IMR-90 (cell line): ENCODE measurements around the gene EXT2. TPM values are rescaled to one million over a fixed set of nuclear protein-coding genes. Genes with fewer than 3 reads are reported as not detected.

Experiments
- ATAC-seq: fragments of 200-7000 bp; cut with Tn5 transposase; 2 replicates; pipeline ENCODE4 v1.9.1; 2020; ENCODE audit warnings: low read depth, mild to moderate bottlenecking, moderate library complexity
- BruUV-seq: library from RNA; stranded (reverse); fragments of 400-500 nt; replicated peaks from 2 replicates; lab custom pipeline; 2021; lab: Mats Ljungman, UMichigan
- CTCF ChIA-PET: fragments of 300-600 bp; formaldehyde crosslinking; extraction: SDS; loops from one replicate; lab custom pipeline; 2021; ENCODE audit warnings: antibody characterized with exemption; lab: Yijun Ruan, JAX
- POLR2A ChIA-PET: fragments of 300-600 bp; sonication (Branson Sonifier 250); formaldehyde crosslinking; loops from one replicate; lab custom pipeline; 2022; ENCODE audit warnings: antibody characterized with exemption; ENCODE audit not compliant: unreplicated experiment; lab: Charles Lee
- DNase-seq: peaks from one replicate; pipeline ENCODE4 v3.0.0; 2013
- H2AFZ ChIP-seq: replicated peaks from 2 replicates; pipeline ENCODE3; 2013; ENCODE audit warnings: low read length, mild to moderate bottlenecking; ENCODE audit not compliant: poor library complexity
- H2AK5ac ChIP-seq: 2 replicates; pipeline ENCODE4 v1.6.1; 2013; ENCODE audit warnings: low read depth, low read length, inconsistent platforms
- H2AK9ac ChIP-seq: replicated peaks from 2 replicates; pipeline ENCODE3; 2013; ENCODE audit warnings: mild to moderate bottlenecking, low read depth, low read length, moderate library complexity; ENCODE audit not compliant: poor library complexity
- H2BK120ac ChIP-seq: 2 replicates; pipeline ENCODE4 v1.6.1; 2013; ENCODE audit warnings: low read depth, low read length, inconsistent platforms
- H2BK15ac ChIP-seq: 3 replicates; pipeline ENCODE4 v1.6.1; 2013; ENCODE audit warnings: low read depth, low read length, inconsistent platforms
- H2BK20ac ChIP-seq: 2 replicates; pipeline ENCODE4 v1.6.1; 2013; ENCODE audit warnings: low read depth, mild to moderate bottlenecking, inconsistent platforms, low read length, moderate library complexity
- H2BK5ac ChIP-seq: 2 replicates; pipeline ENCODE4 v1.6.1; 2013; ENCODE audit warnings: mild to moderate bottlenecking, low read depth, low read length, inconsistent platforms; ENCODE audit not compliant: poor library complexity, severe bottlenecking
- H3K14ac ChIP-seq: replicated peaks from 2 replicates; pipeline ENCODE4 v1.6.1; 2013; ENCODE audit warnings: low read depth, low read length, inconsistent platforms
- H3K18ac ChIP-seq: 2 replicates; pipeline ENCODE4 v1.6.1; 2013; ENCODE audit warnings: low read depth, low read length, control low read depth
- H3K23ac ChIP-seq: 2 replicates; pipeline ENCODE4 v1.6.1; 2013; ENCODE audit warnings: low read depth, low read length, inconsistent platforms
- H3K27ac ChIP-seq: 2 replicates; pipeline ENCODE4 v1.5.1; 2013; ENCODE audit warnings: mild to moderate bottlenecking, control low read depth, low read length; ENCODE audit not compliant: insufficient read depth
- H3K27me3 ChIP-seq: 2 replicates; pipeline ENCODE4 v1.6.1; 2013; ENCODE audit warnings: low read length; ENCODE audit not compliant: control insufficient read depth, insufficient read depth
- H3K36me3 ChIP-seq: 2 replicates; pipeline ENCODE4 v1.6.1; 2013; ENCODE audit warnings: low read length, mixed read lengths; ENCODE audit not compliant: control insufficient read depth, insufficient read depth
- H3K4ac ChIP-seq: 2 replicates; pipeline ENCODE4 v1.6.1; 2013; ENCODE audit warnings: low read depth, low read length, inconsistent platforms
- H3K4me1 ChIP-seq: 2 replicates; pipeline ENCODE4 v1.6.1; 2013; ENCODE audit warnings: low read length, mixed read lengths; ENCODE audit not compliant: control insufficient read depth, insufficient read depth
- H3K4me2 ChIP-seq: 2 replicates; pipeline ENCODE4 v1.6.1; 2013; ENCODE audit warnings: low read depth, mild to moderate bottlenecking, control low read depth, low read length, moderate library complexity
- H3K4me3 ChIP-seq: 2 replicates; pipeline ENCODE4 v1.5.1; 2013; ENCODE audit warnings: low read depth, mild to moderate bottlenecking, control low read depth, low read length, moderate library complexity; ENCODE audit not compliant: insufficient read depth
- H3K56ac ChIP-seq: 2 replicates; pipeline ENCODE4 v1.6.1; 2013; ENCODE audit warnings: low read length, inconsistent platforms; ENCODE audit not compliant: insufficient read depth; ENCODE audit errors: extremely low read depth
- H3K79me1 ChIP-seq, 2 experiments: 2 replicates each; pipeline ENCODE4 v1.6.1; 2013; ENCODE audit warnings: low read length in 2 of 2, inconsistent platforms in 1 of 2, low read depth in 1 of 2
- H3K9ac ChIP-seq: 2 replicates; pipeline ENCODE4 v1.6.1; 2013; ENCODE audit warnings: low read depth, low read length, control low read depth
- H3K9me1 ChIP-seq: 2 replicates; pipeline ENCODE4 v1.6.1; 2013; ENCODE audit warnings: low read length, inconsistent platforms; ENCODE audit not compliant: insufficient read depth
- H3K9me3 ChIP-seq: 2 replicates; pipeline ENCODE4 v1.6.1; 2013; ENCODE audit warnings: low read length; ENCODE audit not compliant: control insufficient read depth, insufficient read depth
- H4K20me1 ChIP-seq: 2 replicates; pipeline ENCODE4 v1.6.1; 2013; ENCODE audit warnings: low read length, inconsistent platforms; ENCODE audit not compliant: insufficient read depth
- H4K5ac ChIP-seq: 2 replicates; pipeline ENCODE4 v1.6.1; 2013; ENCODE audit warnings: mild to moderate bottlenecking, low read depth, low read length, control low read depth
- H4K8ac ChIP-seq, 2 experiments: 2 replicates each; pipeline ENCODE4 v1.6.1; 2013; ENCODE audit warnings: low read depth in 2 of 2, low read length in 2 of 2, control low read depth in 1 of 2, inconsistent platforms in 1 of 2
- H4K91ac ChIP-seq: 2 replicates; pipeline ENCODE4 v1.6.1; 2013; ENCODE audit warnings: low read depth, low read length, inconsistent platforms; ENCODE audit not compliant: insufficient read depth
- BHLHE40 ChIP-seq: fragments of 150-350 bp; IDR thresholded peaks from 2 replicates; pipeline ENCODE4 v1.6.1; 2016; ENCODE audit warnings: mild to moderate bottlenecking, low read depth, low read length
- CTCF ChIP-seq: conservative IDR thresholded peaks from 2 replicates; pipeline ENCODE4 v1.5.1; 2012; ENCODE audit warnings: mild to moderate bottlenecking, low read depth, low read length, improper control_type of control experiment
- FOS ChIP-seq: fragments of 150-350 bp; IDR thresholded peaks from 2 replicates; pipeline ENCODE4 v1.6.1; 2016; ENCODE audit warnings: low read depth, low read length
- MXI1 ChIP-seq: IDR thresholded peaks from 2 replicates; pipeline ENCODE4 v1.6.1; 2012; ENCODE audit warnings: low read depth, mild to moderate bottlenecking, low read length, moderate library complexity, borderline replicate concordance
- POLR2A ChIP-seq: IDR thresholded peaks from 2 replicates; pipeline ENCODE4 v1.6.1; 2012; ENCODE audit warnings: mild to moderate bottlenecking, low read depth, low read length
- RAD21 ChIP-seq: IDR thresholded peaks from 2 replicates; pipeline ENCODE4 v1.6.1; 2012; ENCODE audit warnings: low read length, improper control_type of control experiment
- USF2 ChIP-seq: fragments of 150-350 bp; IDR thresholded peaks from 2 replicates; pipeline ENCODE4 v1.6.1; 2017; ENCODE audit warnings: mild to moderate bottlenecking, antibody characterized with exemption, low read length, low read depth
- WGBS, 2 experiments: methylation state at CpG; one replicate each; pipeline versions ENCODE4 v1.1.5 to v1.1.7; 2013; ENCODE audit warnings: missing lambda C conversion rate in 2 of 2; ENCODE audit not compliant: insufficient read length in 1 of 2; ENCODE audit errors: extremely low coverage in 2 of 2; 5-methylcytosine and 5-hydroxymethylcytosine counted together
- dilution Hi-C: fragments of 300-500 bp; cut with HindIII; formaldehyde crosslinking; loops from one replicate; pipeline ENCODE4 v1.14.3; 2018; ENCODE audit warnings: low sequenced_read_pairs; ENCODE audit not compliant: unreplicated experiment
- in situ Hi-C: fragments of 300-500 bp; cut with MboI; formaldehyde crosslinking; loops from 3 replicates; pipeline ENCODE4 v1.14.3; 2019; ENCODE audit warnings: low sequenced_read_pairs, inconsistent platforms, mixed read lengths
- intact Hi-C: fragments of 100-400 bp; cut with micrococcal nuclease; formaldehyde crosslinking; loops from 2 replicates; pipeline ENCODE4 v1.10.0; 2022
- polyA plus RNA-seq, 3 experiments: library from polyadenylated mRNA; depleted of rRNA; stranded (reverse); fragments of >200 nt; gene quantifications; 2 replicates each; pipeline ENCODE4 v1.2.3, GENCODE V29; 2012; ENCODE audit warnings: low replicate concordance in 1 of 3
- total RNA-seq: library from RNA; depleted of rRNA; stranded (reverse); fragments of >200 nt; gene quantifications from 2 replicates; pipeline ENCODE4 v1.2.3, GENCODE V29; 2012

EXT2 gene
- total and polyA plus RNA-seq, 2 of the 4 experiments (the other 2 are of a cell fraction): 75.0 to 85.3 TPM

GRCh38 chr11:44172966-44173365, 77.5 kb downstream of the EXT2 start:
- ChIA-PET CTCF (interaction anchor here (0.7 kb wide), 1 partner anchor 133 kb away, joined by 3 read pairs; no protein-coding TSS in a partner anchor), POLR2A (no interaction called here)
- Histone ChIP-seq H3K14ac (no peak overlapping the region), H2BK15ac (no peak overlapping the region), H3K9me1 (peaks cover 5% of the 10 kb centered on the region), H3K9ac (no peak overlapping the region), H2AK9ac (no peak overlapping the region), H3K4me3 (no peak overlapping the region), H3K18ac (no peak overlapping the region), H2AFZ (no peak overlapping the region), H2BK5ac (no peak overlapping the region), H3K9me3 (no peaks in the 10 kb centered on the region), H3K4me1 (peaks cover 2% of the 10 kb centered on the region), H3K23ac (no peak overlapping the region), H2BK120ac (no peak overlapping the region), H2AK5ac (no peak overlapping the region), H3K36me3 (no peaks in the 10 kb centered on the region), H3K4me2 (no peak overlapping the region), H4K91ac (no peak overlapping the region), H4K20me1 (no peaks in the 10 kb centered on the region), H3K79me1 (peaks cover 0 to 2% of the 10 kb centered on the region in 2 experiments; a peak in 2 of 4 replicates), H2BK20ac (no peak overlapping the region), H3K27ac (no peak overlapping the region), H3K56ac (no peak overlapping the region), H3K27me3 (no peaks in the 10 kb centered on the region), H3K4ac (no peak overlapping the region), H4K5ac (no peak overlapping the region), H4K8ac (no peak overlapping the region)
- in situ Hi-C loops: no loop called here
- WGBS, 2 experiments: no CpG with 5 or more reads among the region's 3 CpGs
- TF ChIP-seq POLR2A (no peak), BHLHE40 (no peak), FOS (no peak), USF2 (no peak), CTCF (no peak), MXI1 (no peak), RAD21 (no peak)
- no peak for DNase-seq
- intact Hi-C loops: no loop called here
- BruUV-seq: no TSS peak
- dilution Hi-C loops: no loop called here
- ATAC-seq: no peak
